Measurements from ENCODE around the gene COL15A1.

DNA sequence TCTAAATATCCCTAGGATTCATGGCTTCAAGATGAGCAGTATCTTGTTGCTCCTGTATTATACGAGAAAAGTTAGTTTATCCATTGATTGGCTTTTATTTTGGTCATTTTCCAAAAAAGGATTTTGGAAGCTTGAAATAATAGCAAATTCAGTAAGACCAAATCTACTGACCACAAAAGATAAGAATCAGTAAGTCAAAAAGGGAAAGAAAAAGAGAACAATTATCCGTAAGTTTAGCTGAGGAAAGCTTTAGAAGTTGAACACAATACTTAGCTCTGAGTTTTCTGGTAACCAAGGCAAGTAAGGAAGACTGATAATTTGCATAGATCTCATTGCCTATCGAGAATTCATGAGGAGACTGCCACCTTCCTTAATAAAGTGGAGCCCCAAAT, 170.3 kb downstream of the COL15A1 start:
- TF ChIP-seq, protein P1, sequence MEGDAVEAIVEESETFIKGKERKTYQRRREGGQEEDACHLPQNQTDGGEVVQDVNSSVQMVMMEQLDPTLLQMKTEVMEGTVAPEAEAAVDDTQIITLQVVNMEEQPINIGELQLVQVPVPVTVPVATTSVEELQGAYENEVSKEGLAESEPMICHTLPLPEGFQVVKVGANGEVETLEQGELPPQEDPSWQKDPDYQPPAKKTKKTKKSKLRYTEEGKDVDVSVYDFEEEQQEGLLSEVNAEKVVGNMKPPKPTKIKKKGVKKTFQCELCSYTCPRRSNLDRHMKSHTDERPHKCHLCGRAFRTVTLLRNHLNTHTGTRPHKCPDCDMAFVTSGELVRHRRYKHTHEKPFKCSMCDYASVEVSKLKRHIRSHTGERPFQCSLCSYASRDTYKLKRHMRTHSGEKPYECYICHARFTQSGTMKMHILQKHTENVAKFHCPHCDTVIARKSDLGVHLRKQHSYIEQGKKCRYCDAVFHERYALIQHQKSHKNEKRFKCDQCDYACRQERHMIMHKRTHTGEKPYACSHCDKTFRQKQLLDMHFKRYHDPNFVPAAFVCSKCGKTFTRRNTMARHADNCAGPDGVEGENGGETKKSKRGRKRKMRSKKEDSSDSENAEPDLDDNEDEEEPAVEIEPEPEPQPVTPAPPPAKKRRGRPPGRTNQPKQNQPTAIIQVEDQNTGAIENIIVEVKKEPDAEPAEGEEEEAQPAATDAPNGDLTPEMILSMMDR (IDR thresholded peaks at IDR 0.05) = no peak
- TF ChIP-seq POLR2A (IDR thresholded peaks at IDR 0.05) = no peak

All from transverse colon (tissue), 3 donors.